OCI-M2 (cell line): ENCODE results near the gene TMOD3.

Source experiments
- DNase-seq: peaks from one replicate; lab custom pipeline; 2025; ENCODE audit not compliant: unreplicated experiment; lab: John Stamatoyannopoulos, UW

Gene TMOD3

DNA sequence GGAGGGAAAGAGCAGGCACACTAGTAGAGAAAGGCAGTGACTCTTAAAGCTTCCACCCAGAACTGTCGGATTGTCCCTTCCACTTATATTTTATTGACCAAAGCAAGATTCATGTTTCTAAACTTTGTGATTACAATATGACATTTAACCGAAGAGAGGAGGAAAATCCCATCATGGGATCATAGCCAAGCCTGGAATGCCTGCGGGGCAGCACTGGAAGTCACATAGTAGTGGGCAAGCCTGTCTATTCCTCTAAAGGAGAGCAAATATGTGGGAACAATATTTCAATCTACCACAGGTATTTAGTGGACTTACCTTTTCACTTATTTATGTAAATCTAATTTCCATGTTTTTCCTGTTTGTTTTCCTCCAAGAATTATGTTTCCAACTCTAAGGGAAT, 3.8 kb upstream of the TMOD3 start:
- no peak for DNase-seq

DNA sequence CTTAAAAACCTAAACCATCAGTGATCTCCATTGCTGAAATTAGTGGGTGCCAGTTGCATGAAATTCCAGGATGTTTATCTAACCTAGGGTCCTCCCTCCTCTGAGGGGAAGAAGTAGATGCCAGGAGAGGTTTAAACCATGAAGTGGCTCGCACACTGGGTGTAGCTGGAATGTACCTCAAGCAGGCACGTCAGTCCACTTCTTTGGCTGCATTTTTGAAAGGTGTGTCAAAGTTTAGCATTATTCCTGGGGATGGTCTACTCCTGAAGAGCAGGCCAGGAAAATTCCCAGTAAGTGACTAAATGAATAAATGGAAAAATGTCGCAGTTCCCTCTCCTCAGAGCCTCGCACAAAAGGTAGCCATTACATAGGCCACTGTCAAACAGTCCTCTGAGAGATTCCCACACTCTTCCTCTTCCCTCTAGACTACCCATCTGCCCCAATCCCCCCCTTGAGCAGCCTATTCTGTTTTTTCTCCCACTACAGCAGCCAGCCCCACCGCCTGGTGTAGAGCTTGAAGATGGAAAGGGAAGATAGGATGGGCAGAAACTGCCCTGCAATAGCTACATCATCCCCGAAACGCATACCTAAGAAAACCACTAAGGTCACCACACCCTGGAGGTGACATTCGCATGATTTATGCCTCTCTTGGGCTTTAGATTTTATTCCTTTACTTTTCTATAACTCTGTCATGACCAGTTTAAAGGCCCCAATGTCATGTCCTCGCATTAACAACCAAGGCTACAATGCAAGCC, 655 bp upstream of the TMOD3 start:
- DNase-seq: no peak

DNA sequence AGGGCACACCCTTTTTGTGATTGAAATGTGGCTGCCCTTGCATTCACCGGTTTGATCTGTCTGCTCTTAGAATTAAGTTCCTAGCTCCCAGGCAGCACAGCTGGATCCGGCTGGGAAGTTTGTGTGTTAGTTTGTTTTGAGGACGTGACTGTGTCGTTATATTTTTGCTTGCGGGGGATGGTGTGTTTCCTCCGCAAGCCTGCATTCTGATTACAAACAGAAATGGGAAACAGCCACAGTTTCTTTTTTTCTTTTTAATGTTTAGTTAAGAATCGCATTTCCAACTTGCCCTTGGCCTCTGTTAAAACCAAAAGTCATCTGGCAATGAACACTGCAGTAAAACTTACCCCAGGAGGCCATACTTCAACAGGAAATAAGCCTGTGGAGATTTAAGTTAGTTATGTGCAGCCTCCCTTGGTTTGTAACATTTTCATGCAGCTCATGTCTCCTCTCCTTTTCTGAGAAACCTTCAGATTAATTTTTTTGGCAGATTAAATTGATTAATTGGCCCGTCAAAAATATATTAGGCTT, 888 bp downstream of the TMOD3 start:
- no peak for DNase-seq

DNA sequence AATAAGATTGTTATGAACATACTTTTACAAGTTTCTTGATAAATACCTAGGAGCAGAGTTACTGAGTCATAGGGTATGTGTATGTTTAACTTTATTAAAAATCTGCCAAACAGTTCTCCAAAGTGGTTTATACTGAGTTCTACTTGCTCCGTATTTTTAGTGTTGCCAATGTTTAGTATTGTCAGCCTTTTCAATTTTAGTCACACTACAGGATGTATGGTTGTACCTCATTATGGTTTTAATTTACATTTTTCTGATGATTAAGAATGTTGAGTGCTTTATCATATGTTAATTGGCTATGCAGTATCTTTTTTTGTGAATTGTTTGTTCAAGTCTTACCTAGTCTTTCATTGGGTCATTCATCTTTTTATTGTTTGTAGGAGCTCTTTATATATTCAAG, 4.3 kb downstream of the TMOD3 start:
- DNase-seq: no peak

DNA sequence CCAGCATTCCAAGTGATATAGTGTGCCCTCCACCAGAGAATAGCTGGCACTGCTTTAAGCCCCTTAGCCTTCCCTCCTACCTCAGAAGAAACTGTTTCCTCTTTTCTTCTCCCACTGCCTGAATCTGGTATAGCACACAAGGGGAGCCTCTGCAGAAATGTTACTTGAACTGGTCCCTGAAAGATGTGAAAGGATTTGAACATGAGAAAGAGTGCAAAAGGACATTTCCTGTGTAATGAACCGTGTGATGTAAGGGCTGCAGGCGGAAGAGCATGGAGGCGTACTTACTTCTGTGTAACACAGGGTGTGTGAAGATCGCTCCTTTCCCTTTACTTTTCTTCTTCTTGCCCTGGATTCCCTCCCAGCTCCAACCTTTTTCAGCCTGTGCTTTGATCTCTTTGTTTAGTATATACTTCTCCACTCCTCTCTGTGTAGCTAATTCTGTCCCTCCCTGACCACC, 8.4 kb downstream of the TMOD3 start:
- no peak for DNase-seq

DNA sequence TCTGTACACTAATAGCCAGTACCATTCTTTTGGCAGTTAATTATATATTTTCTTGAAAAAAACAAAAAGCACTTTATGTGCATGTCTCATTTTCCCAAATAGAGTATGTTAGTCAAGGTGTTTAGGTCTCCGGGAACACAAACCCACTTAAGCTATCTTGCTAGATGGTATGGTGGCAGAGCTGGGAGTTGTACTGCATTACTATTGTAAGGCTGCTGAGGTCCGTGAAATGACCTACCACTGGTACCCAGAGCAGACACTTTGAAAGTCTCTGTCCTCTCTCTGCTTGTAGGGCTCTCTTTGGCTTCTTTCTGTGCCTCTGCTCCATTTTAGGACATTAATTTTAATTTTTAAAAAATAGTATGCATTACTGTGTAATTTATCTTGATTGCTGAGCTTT, 8.8 kb downstream of the TMOD3 start:
- DNase-seq: no peak

DNA sequence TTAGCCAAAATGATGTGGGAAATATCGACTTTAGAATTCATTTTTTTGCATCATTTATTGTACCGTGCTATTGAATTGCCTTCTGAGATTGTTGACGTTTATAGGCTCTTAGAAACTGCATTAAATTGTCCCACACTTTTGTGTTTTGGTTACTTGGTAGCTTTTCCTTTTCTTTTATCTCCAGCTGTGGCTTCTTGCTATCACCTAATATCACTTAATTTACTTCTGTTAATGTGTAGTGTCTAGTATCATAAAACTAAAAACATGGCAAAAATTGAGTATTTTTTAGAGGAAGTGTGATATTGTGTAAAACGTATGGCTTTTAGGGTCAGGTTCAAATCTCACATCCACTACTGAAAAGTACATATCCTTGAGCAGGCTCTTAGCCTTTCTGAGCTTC, 11.2 kb downstream of the TMOD3 start:
- DNase-seq: no peak

DNA sequence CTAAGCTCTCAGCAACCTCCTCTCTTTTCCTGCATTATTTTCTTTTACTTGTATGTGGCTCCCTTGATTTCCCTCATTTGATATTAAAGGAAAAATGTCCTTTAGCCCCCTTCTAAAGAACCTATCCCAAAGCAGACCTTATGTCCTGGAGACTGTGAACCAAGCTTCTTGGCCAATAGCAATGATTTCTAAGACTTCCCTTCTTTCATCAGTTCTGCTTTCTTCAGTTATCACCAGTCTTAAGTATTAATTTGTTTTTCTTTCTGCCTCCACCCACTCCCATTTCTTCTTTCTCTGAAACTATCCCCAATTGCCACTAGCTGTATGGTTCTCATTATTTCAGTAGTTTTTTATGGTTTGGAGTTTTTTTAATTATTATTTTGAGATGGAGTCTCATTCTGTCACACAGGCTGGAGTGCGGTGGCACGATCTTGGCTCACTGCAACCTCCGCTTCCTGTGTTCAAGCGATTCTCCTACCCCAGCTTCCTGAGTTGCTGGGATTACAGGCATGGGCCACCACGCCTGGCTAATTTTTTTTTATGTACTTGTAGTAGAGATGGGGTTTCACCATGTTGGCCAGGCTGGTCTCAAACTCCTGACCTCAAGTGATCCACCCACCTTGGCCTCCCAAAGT, 12.1 kb downstream of the TMOD3 start:
- no peak for DNase-seq

DNA sequence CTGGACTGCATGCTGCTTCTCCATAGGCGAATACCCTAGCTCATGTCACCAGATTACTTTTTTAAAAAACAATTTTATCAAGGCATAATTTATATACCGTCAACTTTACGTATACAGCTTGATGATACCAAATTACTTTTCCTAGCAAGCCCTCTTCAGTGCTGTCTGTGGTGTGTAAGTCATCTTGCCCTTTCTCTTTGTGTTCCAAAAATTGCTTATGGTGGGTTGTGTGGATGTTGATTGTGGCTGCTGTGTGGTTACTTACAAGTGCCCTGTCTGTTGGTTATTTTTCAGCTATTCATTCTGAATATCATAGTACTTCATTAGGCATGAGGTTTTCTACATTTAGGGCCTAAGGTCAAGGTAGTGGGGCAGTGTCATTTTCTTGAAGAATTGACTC, 12.8 kb downstream of the TMOD3 start:
- no peak for DNase-seq

DNA sequence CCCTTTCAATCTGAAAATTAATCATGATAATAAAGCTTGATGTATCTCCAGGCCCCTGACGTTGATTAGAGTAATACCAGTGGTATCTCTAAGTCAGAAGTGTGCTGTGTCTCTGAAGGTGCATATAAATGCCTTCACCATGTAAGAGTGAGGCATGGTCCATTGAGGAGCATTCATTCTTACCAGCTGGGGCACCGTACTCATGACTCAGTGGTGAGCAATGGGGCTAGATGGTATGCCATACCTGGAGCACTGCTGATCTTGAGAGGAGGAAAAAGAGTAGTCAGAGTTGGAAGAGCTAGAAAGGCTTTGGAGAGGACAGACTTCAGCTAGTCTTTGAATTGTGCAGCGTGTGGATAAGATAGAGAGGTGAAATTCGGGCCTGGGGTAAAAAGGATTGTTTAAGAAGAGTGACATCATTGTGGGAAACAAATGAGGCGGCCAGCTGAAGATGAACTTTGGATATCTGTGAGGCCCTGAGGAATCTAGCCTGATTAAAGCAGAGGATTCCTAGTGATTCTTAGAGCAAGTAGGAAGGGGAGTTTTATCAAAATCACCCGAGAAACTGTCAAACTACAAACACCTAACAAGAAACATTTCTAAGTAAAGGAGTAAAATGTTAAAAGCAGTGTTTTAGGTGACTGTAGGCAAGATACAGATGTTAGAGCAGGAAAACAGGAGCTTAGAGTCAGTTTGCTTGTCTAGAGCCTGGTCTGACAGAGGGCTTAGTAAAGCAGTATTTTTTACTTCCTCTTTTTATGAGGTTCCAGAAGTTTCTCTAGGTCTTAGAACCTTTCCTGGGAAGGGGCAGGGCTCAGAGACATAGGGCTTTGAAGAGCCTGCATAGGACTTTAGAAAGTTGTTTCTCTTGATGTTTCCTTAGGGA, 13.6 kb downstream of the TMOD3 start:
- DNase-seq: no peak

DNA sequence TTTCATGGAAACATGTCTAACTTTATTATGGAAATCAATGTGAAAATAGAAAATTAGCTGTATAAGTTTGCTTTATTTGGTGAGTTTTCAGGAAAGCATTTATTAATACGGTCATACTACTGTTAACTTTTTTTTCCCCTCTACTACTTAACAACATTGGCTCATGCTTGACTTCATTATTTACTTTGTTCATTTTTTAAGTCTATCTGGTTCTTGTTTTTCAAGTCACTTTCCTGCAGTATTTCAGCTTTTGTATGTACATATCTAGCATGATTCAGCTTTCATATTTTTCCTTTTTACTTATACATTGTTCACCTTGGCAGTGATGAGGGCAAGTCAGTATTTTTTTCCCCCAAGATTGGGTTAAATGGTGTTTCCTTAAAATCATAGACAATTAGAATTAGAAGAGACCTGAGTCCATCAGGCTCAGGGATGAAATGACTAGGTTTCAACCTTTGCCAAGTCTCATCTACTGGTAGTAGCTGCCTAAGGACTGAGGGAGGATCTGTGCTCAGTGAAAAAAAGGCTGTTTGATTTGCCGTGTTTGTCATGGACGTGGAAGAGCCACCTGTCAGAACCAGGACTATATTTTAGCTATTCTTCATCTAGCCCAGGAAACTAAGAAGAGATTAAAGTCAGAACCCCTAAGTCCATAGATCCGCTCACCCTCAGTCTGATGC, 15.4 kb downstream of the TMOD3 start:
- DNase-seq: no peak

DNA sequence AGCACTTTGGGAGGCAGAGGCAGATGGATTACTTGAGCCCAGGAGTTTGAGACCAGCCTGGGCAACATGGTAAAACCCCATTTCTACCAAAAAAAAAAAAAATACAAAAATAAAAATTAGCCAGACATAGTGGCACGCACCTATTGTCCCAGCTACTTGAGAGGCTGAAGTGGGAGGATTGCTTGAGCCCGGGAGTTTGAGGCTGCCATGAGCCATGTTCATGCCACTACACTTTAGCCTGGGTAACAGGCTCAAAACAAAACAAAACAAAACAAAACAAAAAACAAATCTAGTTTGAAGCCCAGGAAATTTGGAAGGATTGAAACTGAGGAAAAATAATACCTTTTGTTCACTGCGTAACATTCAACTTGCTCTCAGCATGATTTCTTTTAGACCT, 16.6 kb downstream of the TMOD3 start:
- no peak for DNase-seq

DNA sequence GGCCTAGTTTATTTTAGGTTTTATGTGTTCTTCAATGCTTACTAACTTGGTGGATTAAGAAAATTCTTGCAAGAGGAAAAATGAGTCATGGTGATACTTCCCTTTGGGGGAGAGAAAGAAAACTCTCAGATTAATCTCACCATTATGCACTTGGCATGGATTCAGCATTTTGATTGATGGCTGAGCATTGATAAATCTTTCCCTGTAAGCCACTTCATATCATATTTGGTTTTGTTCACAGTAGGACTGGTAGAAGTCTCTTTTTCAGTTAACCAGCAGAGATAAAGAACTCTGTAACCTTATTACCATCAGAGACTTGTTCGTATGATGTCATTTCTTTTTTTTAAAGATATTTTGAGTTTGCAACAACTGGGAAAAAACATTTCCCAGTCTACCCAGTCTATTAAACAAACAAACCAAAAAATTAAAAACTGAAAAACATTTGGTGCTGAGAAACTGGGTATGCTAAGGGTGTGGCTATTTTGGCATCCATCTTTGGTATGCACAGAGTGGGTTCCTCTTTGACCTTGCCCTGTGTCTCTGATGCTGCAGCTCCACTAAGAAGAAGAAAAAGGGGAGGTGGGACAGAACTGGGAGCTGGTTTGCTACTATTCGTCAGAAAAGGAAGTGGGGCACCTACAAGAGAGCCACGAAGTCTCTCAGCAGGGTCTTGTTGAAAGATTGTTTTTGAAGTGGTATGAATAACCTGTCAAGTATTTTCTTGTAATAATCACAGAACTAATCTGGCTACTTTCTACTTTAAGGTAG, 17.2 kb downstream of the TMOD3 start:
- DNase-seq: no peak

DNA sequence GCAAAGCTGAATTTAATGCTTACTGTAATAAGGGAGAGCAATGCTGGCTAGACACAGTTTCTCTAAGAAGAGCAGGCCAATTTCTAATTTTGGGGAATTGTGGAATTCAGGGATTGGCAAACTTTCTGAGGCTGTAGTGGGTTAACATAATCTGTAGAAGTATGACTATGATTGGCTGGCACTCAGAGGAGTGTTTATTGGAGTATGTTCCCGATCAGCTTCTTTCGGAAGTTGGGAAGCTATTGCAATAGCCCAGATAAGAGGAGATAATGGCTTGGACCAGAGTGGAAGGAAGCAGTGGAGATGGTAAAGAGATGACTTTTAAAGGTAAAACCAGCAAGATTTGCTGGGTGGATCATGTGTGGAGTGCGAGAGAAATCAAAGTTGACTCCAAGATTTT, 19.4 kb downstream of the TMOD3 start:
- DNase-seq: no peak

DNA sequence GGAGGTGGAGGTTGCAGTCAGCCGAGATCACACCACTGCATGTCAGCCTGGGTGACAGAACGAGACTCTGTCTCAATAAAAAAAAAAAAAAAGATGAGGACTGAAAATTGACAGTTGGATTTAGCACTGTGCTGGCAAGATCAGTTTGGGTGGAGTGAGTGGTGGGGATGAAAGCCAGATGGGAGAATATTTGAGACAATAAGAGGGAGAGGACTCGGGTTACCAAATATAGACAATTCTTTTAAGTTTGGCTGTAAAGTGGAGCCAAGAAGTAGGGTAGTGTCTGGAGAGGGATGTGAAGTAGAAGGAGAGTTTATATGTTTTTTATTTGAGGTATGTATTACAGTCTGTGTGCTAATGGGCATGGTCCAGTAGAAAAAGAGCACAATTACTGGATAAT, 20.4 kb downstream of the TMOD3 start:
- DNase-seq: no peak

DNA sequence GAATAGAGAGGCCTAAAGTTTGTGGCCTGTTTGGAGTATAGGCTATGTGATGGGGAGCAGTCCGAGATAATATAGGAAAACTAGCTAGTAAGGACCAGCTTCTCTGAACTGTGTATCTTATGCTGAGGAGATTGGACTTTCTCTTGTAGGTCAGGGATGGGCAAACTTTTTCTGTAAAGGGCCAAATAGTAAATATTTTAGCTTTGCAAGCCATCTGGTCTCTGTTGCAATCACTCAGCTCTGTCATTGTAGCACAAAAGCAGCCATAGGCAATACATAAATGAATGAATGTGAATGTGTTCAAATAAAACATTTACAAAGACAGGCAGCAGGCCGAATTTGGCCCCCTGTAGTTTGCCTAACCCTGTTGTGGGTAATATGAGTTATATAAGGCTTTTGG, 24.5 kb downstream of the TMOD3 start:
- DNase-seq: no peak

DNA sequence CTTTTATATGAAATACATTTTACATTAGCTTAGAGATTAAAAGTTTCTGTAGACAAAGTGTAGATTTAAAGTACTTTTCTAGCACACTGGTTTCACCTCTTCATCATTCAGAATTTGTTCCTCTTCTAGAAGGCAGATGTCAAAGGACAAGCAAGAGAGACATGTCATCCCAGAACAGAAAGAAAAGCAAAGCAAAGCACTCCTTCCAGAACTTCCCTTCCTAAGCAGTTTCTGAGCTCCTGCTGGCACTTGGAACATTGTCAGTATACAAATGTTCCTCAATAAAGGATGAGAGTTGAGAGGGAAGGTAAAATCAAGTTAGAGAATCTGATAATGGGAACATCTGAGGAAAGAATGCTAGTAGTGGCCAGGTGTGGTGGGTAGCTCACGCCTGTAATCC, 26.2 kb downstream of the TMOD3 start:
- DNase-seq: no peak

DNA sequence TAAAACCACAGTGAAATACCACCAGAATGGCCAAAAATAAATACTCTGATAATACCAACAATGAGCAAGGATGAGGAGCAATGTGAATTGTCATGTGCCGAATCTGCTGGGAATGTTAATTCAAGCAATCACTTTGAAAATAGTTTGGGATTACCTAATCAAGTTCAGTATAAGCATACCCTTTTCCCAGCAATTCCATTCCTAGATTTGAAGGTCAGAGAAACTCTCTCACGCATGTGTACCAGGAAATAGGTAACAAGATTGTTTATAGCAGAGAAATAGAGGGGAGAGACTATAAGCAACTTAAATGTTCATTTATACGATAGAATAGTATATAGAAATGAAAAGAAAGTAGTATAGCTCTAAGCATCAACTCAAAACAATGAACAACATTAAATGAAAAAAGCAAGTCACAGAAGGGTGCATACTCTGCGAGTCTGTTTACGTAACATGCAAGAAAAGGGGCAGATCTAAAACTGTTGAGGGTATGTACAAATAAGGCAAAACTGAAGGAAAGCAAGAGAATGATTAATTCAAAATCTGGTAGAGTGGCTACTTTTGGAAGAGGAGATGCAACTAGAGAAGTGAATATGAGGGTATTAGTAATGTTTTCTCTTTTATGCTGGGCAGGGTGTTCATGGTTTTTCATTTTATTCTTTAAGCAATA, 27.4 kb downstream of the TMOD3 start:
- no peak for DNase-seq

DNA sequence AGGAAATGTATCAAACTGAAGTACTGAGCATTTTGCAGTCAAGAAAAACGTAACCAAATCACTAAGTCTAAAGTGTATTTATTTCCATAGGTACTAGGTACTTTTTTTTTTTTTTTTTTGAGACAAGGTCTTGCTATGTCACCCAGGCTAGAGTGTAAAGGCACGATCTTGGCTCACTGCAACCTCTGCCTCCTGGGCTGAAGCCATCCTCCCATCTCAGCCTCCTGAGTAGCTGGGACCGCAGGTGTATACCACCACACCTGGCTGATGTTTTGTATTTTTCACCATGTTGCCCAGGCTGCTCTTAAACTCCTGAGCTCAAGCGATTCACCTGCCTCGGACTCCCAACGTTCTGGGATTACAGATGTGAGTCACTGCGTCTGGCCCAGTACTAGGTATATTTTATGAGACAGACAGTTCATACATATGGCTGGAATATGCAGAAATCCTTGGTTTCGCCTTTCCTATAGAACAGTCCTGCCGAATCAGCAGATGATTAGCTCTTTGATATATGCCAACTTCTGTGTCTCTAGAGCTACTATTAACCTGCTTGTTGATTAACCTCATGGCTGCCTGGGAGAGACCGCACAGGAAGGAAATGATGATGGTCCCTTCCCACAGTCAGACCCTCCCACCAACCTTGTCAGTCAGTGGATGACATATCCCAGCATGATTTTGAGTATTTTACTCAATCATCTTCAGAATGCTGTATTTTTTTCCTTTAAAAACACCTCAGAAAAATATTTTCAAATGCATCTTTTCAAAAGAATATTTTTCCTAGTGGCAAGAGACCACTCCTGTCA, 32.3 kb downstream of the TMOD3 start:
- DNase-seq: no peak
